ENCODE data around the gene ACTR5. TPM values are rescaled to one million over a fixed set of nuclear protein-coding genes. Genes with fewer than 3 reads are reported as not detected.

Gene ACTR5
- total RNA-seq, 1 donor = 9.8 TPM

DNA sequence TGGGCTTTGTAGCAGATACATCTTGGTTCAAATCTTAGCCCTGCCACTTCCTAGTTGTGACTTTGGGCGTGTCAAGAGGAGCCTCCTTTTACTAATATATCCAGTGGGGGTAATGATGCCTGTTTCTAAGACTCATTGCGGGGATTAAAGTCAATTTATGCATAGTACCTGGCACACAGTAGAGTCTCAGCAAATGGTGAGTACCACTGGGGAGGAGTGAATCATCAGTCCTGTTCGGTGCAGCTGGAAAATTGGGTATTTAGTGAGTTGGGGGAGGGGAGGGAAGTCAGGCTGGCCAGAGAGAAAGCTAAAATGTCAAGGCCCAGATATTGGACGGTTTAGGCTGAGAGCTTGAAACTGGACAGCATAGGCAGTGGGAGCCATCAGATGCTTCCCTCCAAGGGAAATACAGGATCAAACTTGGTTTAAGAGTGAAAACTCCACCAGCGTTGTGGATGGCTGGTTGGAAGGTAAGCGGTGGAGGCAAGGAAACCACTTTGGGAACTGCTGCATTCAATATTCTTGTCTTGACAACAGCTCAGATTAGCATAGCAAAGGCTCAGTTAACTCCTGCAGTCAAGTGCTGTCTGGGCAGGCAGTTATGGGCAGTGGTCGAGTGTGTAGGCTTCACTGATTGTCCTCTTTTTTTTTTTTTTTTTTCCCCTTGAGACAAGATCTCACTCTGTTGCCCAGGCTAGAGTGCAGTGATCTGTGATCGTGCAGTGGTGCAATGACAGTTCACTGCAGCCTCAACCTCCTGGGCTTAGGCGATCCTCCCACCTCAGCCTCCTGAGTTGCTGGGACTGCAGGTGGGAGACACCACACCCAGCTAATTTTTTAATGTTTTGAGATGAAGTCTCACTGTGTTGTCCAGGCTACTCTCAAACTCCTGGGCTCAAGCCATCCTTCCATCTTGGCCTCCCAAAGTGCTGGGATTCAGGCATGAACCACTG lies 70.1 kb downstream of the ACTR5 start:
- no peaks in the 10 kb centered on the region for H3K9me3 ChIP-seq (ENCODE audit: low read depth, low read length)
- peaks cover 12% of the 10 kb centered on the region for H3K4me1 ChIP-seq (ENCODE audit: insufficient read depth, low read length)
- H3K4me3 ChIP-seq (ENCODE audit: low read length) = no peak overlapping the region
- H3K27me3 ChIP-seq (ENCODE audit: insufficient read depth, low read length) = no peaks in the 10 kb centered on the region

Other genes starting within 250 kb of the ACTR5 start
- gene ADIG, start 167.3 kb upstream of the ACTR5 start, total RNA-seq = not detected
- not detected for gene ARHGAP40, start 146.7 kb upstream of the ACTR5 start, total RNA-seq
- 0.21 TPM for gene SLC32A1, start 24.0 kb upstream of the ACTR5 start, total RNA-seq
- gene PPP1R16B, start 57.2 kb downstream of the ACTR5 start, total RNA-seq = 72.4 TPM
- 2.1 TPM for gene FAM83D, start 178.0 kb downstream of the ACTR5 start, total RNA-seq
- 10.5 TPM for gene DHX35, start 213.9 kb downstream of the ACTR5 start, total RNA-seq